ENCODE data around the gene COX6B1.

GRCh38 chr19:35693422-35693821 is 45.3 kb downstream of the COX6B1 start:
- TF ChIP-seq MXI1 (conservative IDR thresholded peaks at IDR 0.05; ENCODE audit: poor library complexity, severe bottlenecking) (no peak), RAD21 (conservative IDR thresholded peaks at IDR 0.05) (no peak), EP300 (conservative IDR thresholded peaks at IDR 0.05; ENCODE audit: poor library complexity, severe bottlenecking) (no peak), TAF1 (IDR thresholded peaks at IDR 0.05; ENCODE audit: low read depth) (no peak), POLR2AphosphoS5 (IDR thresholded peaks at IDR 0.05) (no peak), CTCF (IDR thresholded peaks at IDR 0.05; ENCODE audit: poor library complexity, severe bottlenecking) (no peak), EZH2 (IDR thresholded peaks at IDR 0.05; ENCODE audit: borderline replicate concordance, insufficient read depth, low read length, poor library complexity, severe bottlenecking) (no peak)
